NOMO-1 treated with DMSO at 0.1 percent for 48 hours (cell line): ENCODE measurements around the gene TAF10.

Source experiments
- DNase-seq: peaks from one replicate; lab custom pipeline; 2025; ENCODE audit not compliant: unreplicated experiment; lab: John Stamatoyannopoulos, UW

TAF10 gene

GRCh38 chr11:6561288-6561687 is 50.7 kb downstream of the TAF10 start:
- DNase-seq: no peak
